Endothelial cell of umbilical vein (primary cell): ENCODE results near the gene EPN2. TPM values are rescaled to one million over a fixed set of nuclear protein-coding genes. Genes with fewer than 3 reads are reported as not detected.

ENCODE experiments used
- BruUV-seq: library from RNA; stranded (reverse); fragments of 400-500 nt; replicated peaks from 2 replicates; lab custom pipeline; 2021; lab: Mats Ljungman, UMichigan
- CTCF ChIA-PET: fragments of 300-600, 350-600 bp; sonication (Branson Sonifier 250); formaldehyde crosslinking; loops from one replicate; lab custom pipeline; 2021; ENCODE audit warnings: antibody characterized with exemption, inconsistent platforms; lab: Charles Lee
- POLR2A ChIA-PET: fragments of 300-600, 350-600 bp; sonication (Branson Sonifier 250); formaldehyde crosslinking; loops from one replicate; lab custom pipeline; 2021; ENCODE audit warnings: antibody characterized with exemption, inconsistent platforms; lab: Charles Lee
- DNase-seq: peaks from one replicate; pipeline ENCODE4 v3.0.0-alpha.2; 2011; ENCODE audit warnings: low read depth, low spot score
- FAIRE-seq: peaks from 2 replicates; lab custom pipeline; 2011; peaks lifted over from hg19 to GRCh38; lab: Jason Lieb, UNC
- H2AFZ ChIP-seq: 2 replicates; pipeline ENCODE4 v1.6.0; 2012; ENCODE audit warnings: low read depth, low read length, control low read depth, inconsistent platforms
- H3K27ac ChIP-seq: 2 replicates; pipeline ENCODE4 v1.5.1; 2011; ENCODE audit warnings: low read depth, mild to moderate bottlenecking, control low read depth, low read length, moderate library complexity; ENCODE audit not compliant: insufficient read depth
- H3K27me3 ChIP-seq, 2 experiments: 2 replicates each; pipeline versions ENCODE4 v1.6.0 to v1.6.1; 2011; ENCODE audit warnings: low read length in 2 of 2, mixed read lengths in 1 of 2; ENCODE audit not compliant: control insufficient read depth in 2 of 2, insufficient read depth in 2 of 2
- H3K36me3 ChIP-seq, 2 experiments: 2 replicates in 1 of 2; 3 replicates in 1 of 2; pipeline ENCODE4 v1.5.1; 2011; ENCODE audit warnings: low read length in 2 of 2, mild to moderate bottlenecking in 1 of 2, moderate library complexity in 1 of 2; ENCODE audit not compliant: control insufficient read depth in 2 of 2, insufficient read depth in 2 of 2; ENCODE audit errors: extremely low read depth in 1 of 2
- H3K4me1 ChIP-seq: 3 replicates; pipeline ENCODE4 v1.5.1; 2011; ENCODE audit warnings: mild to moderate bottlenecking, low read length; ENCODE audit not compliant: control insufficient read depth, insufficient read depth; ENCODE audit errors: extremely low read depth
- H3K4me2 ChIP-seq: 2 replicates; pipeline ENCODE4 v1.6.1; 2011; ENCODE audit warnings: low read length, control low read depth, mixed read lengths; ENCODE audit not compliant: insufficient read depth
- H3K4me3 ChIP-seq, 3 experiments: fragments of 200-600 bp in 1 of 3; sonication (generic), shearing (Covaris generic) in 1 of 3; replicated peaks in 1 of 3; 2 replicates each; pipeline ENCODE4 v1.5.1; 2011 to 2016; ENCODE audit warnings: control low read depth in 3 of 3, low read length in 3 of 3, mild to moderate bottlenecking in 2 of 3, inconsistent platforms in 1 of 3, low read depth in 1 of 3, moderate library complexity in 1 of 3; ENCODE audit not compliant: insufficient read depth in 1 of 3
- H3K79me2 ChIP-seq: 2 replicates; pipeline ENCODE4 v1.6.0; 2012; ENCODE audit warnings: low read length, inconsistent platforms; ENCODE audit not compliant: control insufficient read depth, insufficient read depth
- H3K9ac ChIP-seq: replicated peaks from 2 replicates; pipeline ENCODE3; 2011; ENCODE audit warnings: low read length, control low read depth; ENCODE audit not compliant: insufficient read depth; ENCODE audit errors: extremely low read depth
- H3K9me1 ChIP-seq: replicated peaks from 3 replicates; pipeline ENCODE4 v1.6.0; 2011; ENCODE audit warnings: mild to moderate bottlenecking, low read length; ENCODE audit not compliant: control insufficient read depth, insufficient read depth; ENCODE audit errors: extremely low read depth
- H3K9me3 ChIP-seq: replicated peaks from 2 replicates; pipeline ENCODE4 v1.5.1; 2012; ENCODE audit warnings: low read length, inconsistent platforms; ENCODE audit not compliant: control insufficient read depth, insufficient read depth
- H4K20me1 ChIP-seq: replicated peaks from 2 replicates; pipeline ENCODE3; 2011; ENCODE audit warnings: mild to moderate bottlenecking, low read length; ENCODE audit not compliant: control insufficient read depth, insufficient read depth; ENCODE audit errors: extremely low read depth
- CTCF ChIP-seq, 2 donors: IDR thresholded peaks; 1 replicate in 1 of 2; 2 replicates in 1 of 2; pipeline ENCODE4 v1.5.1; 2011; ENCODE audit warnings: low read length in 2 of 2, mild to moderate bottlenecking in 2 of 2, moderate library complexity in 2 of 2, control low read depth in 1 of 2, inconsistent platforms in 1 of 2, low read depth in 1 of 2; ENCODE audit not compliant: insufficient read depth in 1 of 2; ENCODE audit errors: extremely low read depth in 1 of 2
- EZH2 ChIP-seq: IDR thresholded peaks from 2 replicates; pipeline ENCODE4 v1.6.1; 2012; ENCODE audit warnings: borderline replicate concordance, low read depth, mild to moderate bottlenecking, moderate library complexity, low read length, inconsistent platforms; ENCODE audit not compliant: severe bottlenecking
- FOS ChIP-seq: IDR thresholded peaks from 2 replicates; pipeline ENCODE4 v1.6.1; 2011; ENCODE audit warnings: mild to moderate bottlenecking, low read length, moderate library complexity, borderline replicate concordance; ENCODE audit not compliant: insufficient read depth
- GATA2 ChIP-seq: IDR thresholded peaks from 2 replicates; pipeline ENCODE4 v1.7.0; 2011; ENCODE audit warnings: low read depth, mild to moderate bottlenecking, moderate library complexity, mixed read lengths, low read length; ENCODE audit not compliant: insufficient read length, insufficient read depth
- JUN ChIP-seq: IDR thresholded peaks from 2 replicates; pipeline ENCODE4 v1.6.1; 2011; ENCODE audit warnings: borderline replicate concordance, low read depth; ENCODE audit not compliant: insufficient read length, insufficient read depth
- MAX ChIP-seq: IDR thresholded peaks from 2 replicates; pipeline ENCODE4 v1.6.1; 2011; ENCODE audit not compliant: insufficient read depth, insufficient read length
- MYC ChIP-seq: IDR thresholded peaks from one replicate; pipeline ENCODE4 v1.6.1; 2011; ENCODE audit warnings: mild to moderate bottlenecking, low read depth, low read length
- POLR2A ChIP-seq: IDR thresholded peaks from 2 replicates; pipeline ENCODE4 v1.6.1; 2012; ENCODE audit warnings: low read depth, mild to moderate bottlenecking, control low read depth, low read length
- POLR2AphosphoS5 ChIP-seq: IDR thresholded peaks from 2 replicates; pipeline ENCODE4 v1.6.1; 2012; ENCODE audit warnings: low read depth, mild to moderate bottlenecking, control low read depth, low read length, moderate library complexity; ENCODE audit not compliant: insufficient read depth
- dilution Hi-C: fragments of 300-500 bp; cut with MboI; formaldehyde crosslinking; loops from one replicate; pipeline ENCODE4 v1.15.0; 2019; ENCODE audit warnings: low sequenced_read_pairs; ENCODE audit not compliant: extremely low pct_ligation_motif_present
- intact Hi-C: fragments of 100-400 bp; cut with micrococcal nuclease; formaldehyde crosslinking; loops from one replicate; pipeline ENCODE4 v1.10.0; 2022
- polyA plus RNA-seq, 4 experiments: library from polyadenylated mRNA; depleted of rRNA in 3 of 4; stranded (reverse) in 3 of 4; unstranded in 1 of 4; fragments of >200 nt; gene quantifications; 2 replicates each; pipeline versions ENCODE4 v1.2.1 to v1.2.3, GENCODE V29; 2011 to 2012; ENCODE audit warnings: missing spikeins in 1 of 4
- total RNA-seq: library from RNA; stranded (reverse); gene quantifications from 2 replicates; pipeline ENCODE4 v1.2.3, GENCODE V29; 2021

EPN2 gene
- total and polyA plus RNA-seq, 2 donors (not counting 3 experiments of a cell fraction or from before 2014, with no cell fraction given) = 40.3 to 70.5 TPM

DNA sequence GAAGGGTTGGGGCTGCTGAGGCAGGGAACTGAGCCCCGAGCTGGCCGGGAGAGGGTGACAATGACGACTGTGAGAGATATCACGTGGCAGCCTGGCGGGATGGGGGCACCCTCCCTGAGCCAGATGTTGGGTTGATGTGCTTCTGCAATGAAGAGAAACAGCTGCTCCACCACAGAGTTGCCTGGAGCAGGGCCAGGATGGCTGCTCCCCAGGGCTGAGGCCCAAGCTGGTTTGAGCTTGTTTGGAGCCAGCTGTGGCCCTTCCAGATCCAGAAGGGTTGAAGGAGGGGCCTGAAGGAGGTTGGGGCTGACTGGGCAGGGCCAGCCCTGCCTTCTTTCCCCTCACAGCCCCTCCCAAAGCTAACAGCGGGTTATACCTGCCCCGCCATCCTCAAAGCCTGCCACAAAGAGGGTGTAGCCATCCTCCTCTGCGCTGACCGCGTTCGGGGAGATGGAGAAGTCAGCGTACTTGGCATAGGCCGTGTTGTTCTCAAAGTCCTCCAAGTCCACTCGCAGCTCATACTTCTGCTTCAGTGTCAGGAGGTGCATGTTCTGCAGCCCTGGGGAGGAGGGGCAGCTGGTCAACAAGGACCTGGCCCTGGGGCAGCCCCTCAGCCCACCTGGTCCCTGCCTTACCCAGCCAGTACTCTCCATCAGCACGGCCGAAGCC, 147.7 kb downstream of the EPN2 start:
- Histone ChIP-seq H3K27ac (no peak overlapping the region), H3K9ac (no peak overlapping the region), H4K20me1 (no peaks in the 10 kb centered on the region), H3K9me3 (no peaks in the 10 kb centered on the region), H3K4me3 (no peak overlapping the region), H3K4me2 (no peak overlapping the region), H3K79me2 (peaks cover 3% of the 10 kb centered on the region), H3K27me3 (peaks cover 3 to 5% of the 10 kb centered on the region in 2 experiments), H3K36me3 (peaks cover 13 to 32% of the 10 kb centered on the region in 2 experiments), H3K4me1 (no peaks in the 10 kb centered on the region), H3K9me1 (no peaks in the 10 kb centered on the region), H2AFZ (no peak overlapping the region)
- FAIRE-seq (no peak), DNase-seq (no peak)
- ChIA-PET POLR2A (no interaction called here), CTCF (interaction anchor here (1.4 to 1.8 kb wide), 2 partner anchors 22 to 62 kb away, joined by 5 read pairs; partner anchors contain the start of gene B9D1)
- no peak for TF ChIP-seq JUN
- TF ChIP-seq GATA2 = no peak
- TF ChIP-seq EZH2 = no peak
- no peak for TF ChIP-seq FOS
- intact Hi-C loops (no loop called here), dilution Hi-C loops (no loop called here)
- no TSS peak for BruUV-seq

DNA sequence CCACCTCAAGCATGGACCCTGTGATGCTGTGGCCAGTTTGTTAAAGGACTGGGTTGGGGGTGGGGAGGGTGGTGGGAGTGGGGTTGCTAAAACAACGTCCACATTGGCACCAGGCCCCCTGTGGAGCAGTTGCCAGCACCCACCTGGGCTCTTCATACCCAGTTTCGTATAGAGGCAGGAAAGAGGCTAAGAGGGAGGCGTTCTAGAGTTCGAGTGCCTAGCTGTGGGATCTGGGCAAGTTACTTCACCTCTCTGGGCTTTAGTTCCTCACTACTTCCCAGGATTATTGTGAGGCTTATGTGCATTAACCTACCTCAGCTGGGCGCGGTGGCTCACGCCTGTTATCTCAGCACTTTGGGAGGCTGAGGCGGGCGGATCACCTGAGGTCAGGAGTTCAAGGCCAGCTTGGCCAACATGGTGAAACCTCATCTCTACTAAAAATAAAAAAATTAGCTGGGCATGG, 148.4 kb downstream of the EPN2 start:
- peaks cover 6 to 11% of the 10 kb centered on the region in 2 experiments for H3K27me3 ChIP-seq
- peaks cover 2% of the 10 kb centered on the region for H3K79me2 ChIP-seq
- intact Hi-C loops (no loop called here), dilution Hi-C loops (no loop called here)
- no peak overlapping the region for H3K4me2 ChIP-seq
- BruUV-seq = no TSS peak
- no peaks in the 10 kb centered on the region for H4K20me1 ChIP-seq
- no peaks in the 10 kb centered on the region for H3K9me1 ChIP-seq
- no peak overlapping the region for H3K9ac ChIP-seq
- H2AFZ ChIP-seq = no peak overlapping the region
- no peaks in the 10 kb centered on the region for H3K4me1 ChIP-seq
- H3K4me3 ChIP-seq = no peak overlapping the region
- FAIRE-seq (no peak), DNase-seq (no peak)
- ChIA-PET CTCF (interaction anchor here (1.4 to 1.8 kb wide), 2 partner anchors 23 to 61 kb away, joined by 5 read pairs; partner anchors contain the start of gene B9D1), POLR2A (no interaction called here)
- TF ChIP-seq CTCF (IDR thresholded peaks at IDR 0.05; ENCODE audit: extremely low read depth in 1 of 2, insufficient read depth in 1 of 2, low read depth in 1 of 2, low read length in 2 of 2) (no peak), POLR2AphosphoS5 (no peak), MAX (no peak), FOS (no peak), GATA2 (no peak), MYC (no peak), POLR2A (no peak), JUN (no peak), EZH2 (no peak)
- no peak overlapping the region for H3K27ac ChIP-seq
- peaks cover 9 to 29% of the 10 kb centered on the region in 2 experiments for H3K36me3 ChIP-seq
- H3K9me3 ChIP-seq = no peaks in the 10 kb centered on the region
